Large intestine (tissue), 3 donors: Measurements from ENCODE around the gene ATP11C. TPM values are rescaled to one million over a fixed set of nuclear protein-coding genes. Genes with fewer than 3 reads are reported as not detected.

Experiments
- DNase-seq, 2 donors: peaks; one replicate each; pipeline versions ENCODE4 v3.0.0 to v3.0.0-alpha.2; 2013
- H3K27ac ChIP-seq: one replicate; pipeline ENCODE4 v1.5.1; 2013; ENCODE audit warnings: low read length
- H3K27me3 ChIP-seq: 2 replicates; pipeline ENCODE4 v1.6.1; 2013; ENCODE audit warnings: low read length; ENCODE audit not compliant: control insufficient read depth, insufficient read depth
- H3K36me3 ChIP-seq: 2 replicates; pipeline ENCODE4 v1.6.1; 2013; ENCODE audit warnings: low read length; ENCODE audit not compliant: control insufficient read depth, insufficient read depth
- H3K4me1 ChIP-seq: one replicate; pipeline ENCODE4 v1.6.1; 2013; ENCODE audit warnings: low read length; ENCODE audit not compliant: control insufficient read depth, insufficient read depth
- H3K4me3 ChIP-seq: one replicate; pipeline ENCODE4 v1.5.1; 2013; ENCODE audit warnings: low read length
- H3K9me3 ChIP-seq: one replicate; pipeline ENCODE4 v1.6.1; 2013; ENCODE audit warnings: mild to moderate bottlenecking, low read depth, low read length, moderate library complexity; ENCODE audit not compliant: control insufficient read depth
- WGBS: methylation state at CpG from one replicate; pipeline ENCODE4 v1.1.5; 2013; ENCODE audit warnings: low lambda C conversion rate; ENCODE audit not compliant: insufficient coverage; 5-methylcytosine and 5-hydroxymethylcytosine counted together
- polyA plus RNA-seq: library from polyadenylated mRNA; unstranded; fragments of 120-200 nt; gene quantifications from one replicate; pipeline ENCODE4 v1.2.1, GENCODE V29; 2013

ATP11C gene
- polyA plus RNA-seq, 1 donor: 15.4 TPM

DNA sequence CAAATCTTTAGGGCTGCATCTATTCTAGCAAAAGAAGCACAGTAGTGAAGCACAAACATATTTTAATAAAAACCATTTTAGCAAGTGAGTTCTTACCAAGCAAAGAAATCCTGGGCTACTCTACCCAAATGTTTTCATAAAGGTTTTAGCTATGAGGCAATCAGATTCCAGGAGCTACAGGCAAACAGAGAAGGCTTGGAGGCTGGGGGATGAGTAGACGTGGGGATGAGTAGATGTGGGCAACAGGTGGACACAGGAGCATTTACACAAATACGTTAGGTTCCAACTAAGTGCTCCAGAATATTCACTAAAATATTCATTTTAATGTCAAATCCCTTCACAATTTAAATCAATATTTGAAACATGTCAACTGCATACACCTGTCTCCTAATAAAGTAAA, 34.5 kb downstream of the ATP11C start:
- Histone ChIP-seq H3K4me1 (peaks cover 6% of the 10 kb centered on the region), H3K36me3 (no peaks in the 10 kb centered on the region), H3K27ac (no peak overlapping the region), H3K9me3 (no peaks in the 10 kb centered on the region), H3K27me3 (no peaks in the 10 kb centered on the region), H3K4me3 (no peak overlapping the region)
- WGBS: no CpG with 5 or more reads among the region's 2 CpGs
- no peak for DNase-seq

DNA sequence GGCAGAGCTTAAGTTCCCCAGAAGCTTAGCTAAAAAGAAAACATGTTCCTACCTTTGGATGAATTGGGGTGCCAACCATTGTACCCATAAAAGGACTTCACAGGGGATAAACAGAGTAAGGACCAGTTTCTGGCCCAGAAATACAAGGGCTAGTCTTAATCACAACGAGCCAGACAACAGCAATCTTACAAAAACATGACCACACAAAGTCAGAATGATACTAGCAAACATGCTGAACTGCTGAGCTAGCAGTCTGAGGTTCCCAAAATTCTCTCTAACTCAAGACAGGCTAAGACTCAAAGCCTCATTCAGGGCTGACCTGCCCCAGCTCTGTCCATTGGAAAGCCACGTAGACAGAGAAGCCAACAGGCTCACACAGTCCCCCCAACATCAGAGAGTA, 40.3 kb downstream of the ATP11C start:
- no peak overlapping the region for H3K4me3 ChIP-seq
- no peak overlapping the region for H3K27ac ChIP-seq
- WGBS: no CpG with 5 or more reads among the region's 2 CpGs
- H3K27me3 ChIP-seq: no peaks in the 10 kb centered on the region
- DNase-seq: no peak
- no peaks in the 10 kb centered on the region for H3K4me1 ChIP-seq
- H3K36me3 ChIP-seq: no peaks in the 10 kb centered on the region
- H3K9me3 ChIP-seq: no peaks in the 10 kb centered on the region

DNA sequence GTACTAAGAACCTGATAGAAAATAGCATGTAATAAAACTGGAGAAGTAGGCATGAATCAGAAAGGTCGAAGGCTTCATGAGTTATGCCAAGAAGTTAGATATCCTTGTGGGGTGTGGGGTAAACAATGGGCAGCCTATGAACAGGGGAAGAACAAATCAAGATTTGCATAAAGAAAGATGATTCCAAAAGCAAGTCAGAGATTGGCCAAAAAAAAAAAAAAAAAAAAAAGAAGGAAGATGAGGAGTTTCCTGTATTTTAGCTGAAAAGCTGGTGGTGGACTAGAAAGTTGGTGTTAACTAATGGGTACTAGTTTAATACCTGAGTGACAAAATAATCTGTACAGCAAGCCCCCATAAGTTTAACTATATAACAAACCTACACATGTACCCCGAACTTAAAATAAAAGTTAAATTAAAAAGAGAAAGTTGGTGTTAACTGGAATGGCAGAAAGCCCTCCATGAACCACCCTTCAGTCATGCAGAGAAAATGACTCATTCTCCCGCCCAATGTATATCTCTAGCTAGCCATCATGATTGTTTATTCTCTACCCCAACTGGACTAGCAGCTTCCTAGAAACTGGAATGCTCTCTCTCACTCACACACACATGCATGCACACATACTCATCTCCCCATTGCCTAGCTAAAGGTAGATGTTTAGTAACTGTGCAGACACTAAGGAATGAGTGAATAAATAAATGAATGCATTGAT, 41.7 kb downstream of the ATP11C start:
- Histone ChIP-seq H3K4me1 (no peaks in the 10 kb centered on the region), H3K9me3 (no peaks in the 10 kb centered on the region), H3K36me3 (no peaks in the 10 kb centered on the region), H3K4me3 (no peak overlapping the region), H3K27ac (no peak overlapping the region), H3K27me3 (no peaks in the 10 kb centered on the region)
- no peak for DNase-seq
- no CpG with 5 or more reads among the region's 3 CpGs for WGBS

DNA sequence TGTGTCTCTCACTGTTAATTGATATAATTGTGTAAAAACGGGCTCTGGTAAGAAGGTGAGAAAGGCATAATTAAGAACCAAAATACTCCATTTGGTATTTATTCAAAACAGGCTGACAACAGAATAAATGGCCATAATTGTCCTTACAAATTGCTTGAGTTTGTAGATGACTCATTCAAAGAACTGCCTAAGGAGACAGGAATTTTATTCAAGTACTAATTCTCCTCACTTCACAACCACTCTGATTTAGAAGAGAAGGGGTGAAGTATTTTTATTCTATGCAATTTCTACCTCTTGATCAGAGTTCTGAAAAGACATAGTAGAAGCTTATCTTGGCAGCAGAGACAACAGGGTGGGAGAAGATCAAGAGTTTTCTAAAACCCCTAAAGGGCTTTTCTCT, 43.1 kb downstream of the ATP11C start:
- no peaks in the 10 kb centered on the region for H3K4me1 ChIP-seq
- H3K27ac ChIP-seq: no peak overlapping the region
- H3K36me3 ChIP-seq: no peaks in the 10 kb centered on the region
- DNase-seq: no peak
- H3K4me3 ChIP-seq: no peak overlapping the region
- no peaks in the 10 kb centered on the region for H3K9me3 ChIP-seq
- no CpG with 5 or more reads among the region's 1 CpG for WGBS
- H3K27me3 ChIP-seq: no peaks in the 10 kb centered on the region

DNA sequence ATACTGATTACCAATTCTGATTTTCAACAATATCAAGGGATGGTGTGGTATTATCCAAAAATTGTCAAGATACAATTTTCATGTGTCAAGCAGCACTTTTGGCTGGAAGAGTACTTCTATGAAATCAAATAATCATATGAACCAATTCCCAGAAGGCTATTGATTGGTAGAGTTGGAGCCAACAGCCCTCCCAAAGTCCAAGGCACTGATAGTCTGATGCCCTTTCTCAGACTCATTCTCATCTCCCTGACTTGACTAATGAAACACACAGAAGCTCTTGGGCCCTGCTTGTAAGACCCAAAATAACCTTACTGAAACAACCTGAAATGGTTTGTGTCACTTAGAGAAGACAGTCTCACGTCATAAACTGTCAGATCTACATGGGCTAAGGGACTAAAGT, 48.9 kb downstream of the ATP11C start:
- Histone ChIP-seq H3K27ac (no peak overlapping the region), H3K36me3 (no peaks in the 10 kb centered on the region), H3K4me1 (no peaks in the 10 kb centered on the region), H3K4me3 (no peak overlapping the region), H3K9me3 (no peaks in the 10 kb centered on the region), H3K27me3 (no peaks in the 10 kb centered on the region)
- no CpG with 5 or more reads among the region's 1 CpG for WGBS
- DNase-seq: no peak

DNA sequence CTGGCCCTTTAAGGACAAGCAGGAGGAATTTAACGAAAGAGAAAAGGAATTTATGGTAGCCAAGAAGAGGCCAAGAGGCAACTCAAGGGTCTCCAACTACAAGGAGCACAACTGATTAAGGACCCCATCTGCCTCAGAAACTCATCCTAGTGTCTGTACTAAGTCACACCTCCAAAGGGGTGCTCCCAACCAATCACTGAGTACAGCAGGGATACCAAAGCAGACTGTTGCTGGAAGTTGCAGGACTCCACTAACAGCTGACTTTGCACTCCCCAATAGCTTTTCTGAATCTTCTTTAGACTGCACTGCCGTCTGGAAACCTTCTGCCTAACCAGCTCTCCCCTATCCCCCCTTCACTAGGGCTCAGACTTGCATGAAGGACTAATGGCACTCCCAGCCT, 50.6 kb downstream of the ATP11C start:
- H3K27me3 ChIP-seq: no peaks in the 10 kb centered on the region

DNA sequence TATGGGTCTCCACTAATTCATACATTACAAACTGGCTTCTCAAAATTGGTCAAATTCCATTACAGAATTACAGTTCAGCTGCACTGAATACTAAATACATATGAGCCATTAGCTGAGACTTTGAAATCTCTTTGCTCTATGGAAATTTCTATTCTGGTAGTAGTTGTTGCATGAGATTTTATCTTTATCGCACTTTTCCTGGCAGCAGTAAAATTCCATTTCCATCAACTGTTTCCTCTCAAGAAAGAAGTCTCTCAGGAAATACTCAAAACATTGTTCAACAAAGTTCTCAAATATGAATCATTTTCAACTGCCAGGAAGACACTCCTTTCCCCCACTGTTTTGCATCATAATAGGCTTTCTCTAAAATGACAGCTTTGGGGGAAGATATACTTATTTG, 51.3 kb downstream of the ATP11C start:
- Histone ChIP-seq H3K4me1 (no peaks in the 10 kb centered on the region), H3K9me3 (no peaks in the 10 kb centered on the region), H3K36me3 (no peaks in the 10 kb centered on the region), H3K4me3 (no peak overlapping the region), H3K27ac (no peak overlapping the region), H3K27me3 (no peaks in the 10 kb centered on the region)
- WGBS: no CpG with 5 or more reads among the region's 1 CpG
- no peak for DNase-seq

More for the DNA sequence above, 50.6 kb downstream of the ATP11C start:
- no CpG with 5 or more reads among the region's 2 CpGs for WGBS
- Histone ChIP-seq H3K4me3 (no peak overlapping the region), H3K36me3 (no peaks in the 10 kb centered on the region), H3K9me3 (no peaks in the 10 kb centered on the region), H3K4me1 (no peaks in the 10 kb centered on the region), H3K27ac (no peak overlapping the region)
- no peak for DNase-seq

DNA sequence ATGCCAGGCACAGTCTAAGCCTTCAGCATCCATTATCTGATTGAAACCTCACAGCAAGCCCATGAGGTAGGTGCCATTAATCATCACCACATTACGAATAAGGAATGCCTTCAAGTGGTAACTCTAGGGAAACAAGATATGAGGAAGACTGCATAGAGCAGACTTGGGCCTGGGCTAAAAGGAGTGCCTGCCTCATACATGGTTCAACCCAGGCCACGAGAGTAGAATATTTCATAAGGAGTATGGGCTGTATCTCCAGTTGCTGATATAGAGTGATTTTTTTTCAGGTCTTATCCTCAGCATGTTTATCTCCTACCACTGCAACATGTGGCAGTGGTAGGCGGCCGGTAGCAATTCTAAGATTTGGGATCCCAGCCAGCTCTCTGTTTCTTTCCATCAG, 51.7 kb downstream of the ATP11C start:
- Histone ChIP-seq H3K9me3 (no peaks in the 10 kb centered on the region), H3K4me3 (no peak overlapping the region), H3K4me1 (no peaks in the 10 kb centered on the region), H3K27ac (no peak overlapping the region), H3K27me3 (no peaks in the 10 kb centered on the region), H3K36me3 (no peaks in the 10 kb centered on the region)
- DNase-seq: no peak
- WGBS: no CpG with 5 or more reads among the region's 4 CpGs

DNA sequence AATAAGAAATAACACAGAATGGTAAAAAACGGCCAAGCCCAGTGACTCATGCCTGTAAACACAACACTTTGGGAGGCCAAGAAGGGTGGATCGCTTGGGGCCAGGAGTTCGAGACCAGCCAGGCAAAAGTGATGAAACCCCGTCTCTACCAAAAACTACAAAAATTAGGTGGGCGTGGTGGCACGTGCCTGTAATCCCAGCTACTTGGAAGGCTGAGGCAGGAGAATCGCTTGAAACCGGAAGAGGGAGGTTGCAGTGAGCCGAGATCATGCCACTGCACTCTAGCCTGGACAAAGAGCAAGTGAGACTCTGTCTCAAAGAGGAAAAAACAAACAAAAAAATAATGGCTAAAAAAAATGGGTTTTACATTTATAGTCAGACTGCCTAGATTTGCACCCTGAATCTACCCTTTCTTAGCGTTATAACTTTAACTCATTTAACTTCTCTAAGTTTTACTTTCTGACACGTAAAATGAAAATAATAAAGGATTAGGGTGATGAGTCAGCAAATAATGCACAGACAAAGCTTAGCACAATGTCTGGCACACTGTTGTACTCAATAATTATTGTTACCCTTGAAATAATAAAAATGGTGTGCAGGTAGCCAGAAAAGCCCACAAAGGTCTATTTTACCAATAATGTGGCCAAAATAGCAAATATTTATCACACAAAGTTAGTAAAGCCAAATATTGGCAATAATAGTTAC, 55.0 kb downstream of the ATP11C start:
- H3K9me3 ChIP-seq: no peaks in the 10 kb centered on the region
- DNase-seq: no peak
- no peaks in the 10 kb centered on the region for H3K27me3 ChIP-seq
- H3K4me3 ChIP-seq: no peak overlapping the region
- no peak overlapping the region for H3K27ac ChIP-seq
- no CpG with 5 or more reads among the region's 11 CpGs for WGBS
- no peaks in the 10 kb centered on the region for H3K4me1 ChIP-seq
- no peaks in the 10 kb centered on the region for H3K36me3 ChIP-seq

DNA sequence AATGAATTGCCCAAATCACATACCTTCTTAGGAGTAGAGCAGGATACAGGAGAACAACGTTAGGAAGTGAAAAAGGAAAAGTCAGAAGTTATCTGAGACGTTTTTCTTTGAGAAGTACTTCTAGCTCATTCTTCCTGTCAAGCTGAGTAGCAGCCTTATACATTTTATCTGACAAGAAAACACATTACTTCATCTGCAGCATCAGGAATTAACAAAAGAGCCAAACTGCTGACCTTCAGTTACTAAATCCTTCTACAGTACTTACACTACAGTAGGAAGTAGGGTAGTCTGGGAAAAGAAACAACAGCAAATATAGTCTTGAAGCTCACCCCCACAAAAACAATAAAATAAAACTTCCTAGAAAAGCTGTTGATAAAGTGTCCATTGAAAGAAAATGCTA, 57.0 kb downstream of the ATP11C start:
- no CpG with 5 or more reads among the region's 2 CpGs for WGBS
- DNase-seq: no peak
- Histone ChIP-seq H3K4me3 (no peak overlapping the region), H3K36me3 (no peaks in the 10 kb centered on the region), H3K9me3 (no peaks in the 10 kb centered on the region), H3K4me1 (no peaks in the 10 kb centered on the region), H3K27me3 (no peaks in the 10 kb centered on the region), H3K27ac (no peak overlapping the region)

DNA sequence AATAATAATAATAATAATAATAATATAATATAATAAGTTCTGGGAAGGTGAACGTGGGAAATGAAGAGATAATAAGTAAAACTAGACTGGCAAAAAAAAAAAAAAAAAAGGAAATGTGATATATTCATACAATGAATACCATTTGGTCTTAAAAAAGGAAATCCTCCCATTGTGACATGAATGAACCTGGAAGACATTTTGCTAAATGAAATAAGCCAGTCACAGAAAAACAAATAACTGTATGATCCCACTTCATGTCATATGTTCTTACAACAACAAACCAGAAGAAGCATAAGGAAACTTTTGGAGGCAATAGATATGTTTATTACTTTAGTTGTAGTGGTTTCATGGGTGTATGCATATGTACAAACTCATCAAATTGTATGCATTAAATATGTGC, 63.1 kb downstream of the ATP11C start:
- no peak for DNase-seq
- no peak overlapping the region for H3K27ac ChIP-seq
- no peaks in the 10 kb centered on the region for H3K36me3 ChIP-seq
- WGBS: 75% methylated on average over 1 of the region's 1 CpG
- no peaks in the 10 kb centered on the region for H3K9me3 ChIP-seq
- H3K4me3 ChIP-seq: no peak overlapping the region
- H3K4me1 ChIP-seq: no peaks in the 10 kb centered on the region
- no peaks in the 10 kb centered on the region for H3K27me3 ChIP-seq
